Measurements from ENCODE around the gene PLAC9. TPM values are rescaled to one million over a fixed set of nuclear protein-coding genes. Genes with fewer than 3 reads are reported as not detected.

The PLAC9 gene
- total RNA-seq, 1 donor from 2014 or later: not detected

DNA sequence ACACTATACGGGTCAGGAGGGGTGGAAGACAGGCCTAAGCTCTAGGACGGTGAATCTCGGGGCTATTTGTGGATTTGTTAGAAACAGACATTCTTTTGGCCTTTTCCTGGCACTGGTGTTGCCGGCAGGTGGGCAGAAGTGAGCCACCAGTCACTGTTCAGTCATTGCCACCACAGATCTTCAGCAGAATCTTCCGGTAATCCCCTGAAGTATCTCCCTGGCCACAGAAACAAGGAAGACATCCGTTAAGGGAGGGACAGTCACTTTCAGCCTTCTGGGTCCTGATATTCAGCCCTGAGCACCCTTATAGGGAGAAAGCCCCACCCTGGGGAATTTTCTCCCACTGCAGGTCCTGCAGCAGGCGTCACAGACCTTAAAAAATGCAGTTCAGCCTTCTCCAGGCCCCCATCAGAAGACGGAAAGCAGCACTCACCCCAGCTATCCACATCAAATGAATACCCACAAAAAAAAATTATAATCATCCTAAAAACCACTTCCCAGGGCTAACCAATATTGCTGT is 23.2 kb downstream of the PLAC9 start:
- no peaks in the 10 kb centered on the region for H3K27me3 Mint-ChIP-seq
- H3K4me3 Mint-ChIP-seq: no peak overlapping the region
- ChIA-PET POLR2A (no interaction called here), CTCF (interaction anchor here (0.8 kb wide), 1 partner anchor 12 kb away, joined by 3 read pairs; no protein-coding TSS in a partner anchor)
- H3K4me1 Mint-ChIP-seq: no peaks in the 10 kb centered on the region
- no peak for ATAC-seq (ENCODE audit: low read depth)
- H3K27ac Mint-ChIP-seq: peak overlapping the region; percentile 6
- no peaks in the 10 kb centered on the region for H3K9me3 Mint-ChIP-seq
- peaks cover 91% of the 10 kb centered on the region for H3K36me3 Mint-ChIP-seq (ENCODE audit: low read depth)
- DNase-seq: no peak
- TF ChIP-seq, protein P1, sequence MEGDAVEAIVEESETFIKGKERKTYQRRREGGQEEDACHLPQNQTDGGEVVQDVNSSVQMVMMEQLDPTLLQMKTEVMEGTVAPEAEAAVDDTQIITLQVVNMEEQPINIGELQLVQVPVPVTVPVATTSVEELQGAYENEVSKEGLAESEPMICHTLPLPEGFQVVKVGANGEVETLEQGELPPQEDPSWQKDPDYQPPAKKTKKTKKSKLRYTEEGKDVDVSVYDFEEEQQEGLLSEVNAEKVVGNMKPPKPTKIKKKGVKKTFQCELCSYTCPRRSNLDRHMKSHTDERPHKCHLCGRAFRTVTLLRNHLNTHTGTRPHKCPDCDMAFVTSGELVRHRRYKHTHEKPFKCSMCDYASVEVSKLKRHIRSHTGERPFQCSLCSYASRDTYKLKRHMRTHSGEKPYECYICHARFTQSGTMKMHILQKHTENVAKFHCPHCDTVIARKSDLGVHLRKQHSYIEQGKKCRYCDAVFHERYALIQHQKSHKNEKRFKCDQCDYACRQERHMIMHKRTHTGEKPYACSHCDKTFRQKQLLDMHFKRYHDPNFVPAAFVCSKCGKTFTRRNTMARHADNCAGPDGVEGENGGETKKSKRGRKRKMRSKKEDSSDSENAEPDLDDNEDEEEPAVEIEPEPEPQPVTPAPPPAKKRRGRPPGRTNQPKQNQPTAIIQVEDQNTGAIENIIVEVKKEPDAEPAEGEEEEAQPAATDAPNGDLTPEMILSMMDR (IDR thresholded peaks at IDR 0.05): no peak
- intact Hi-C loops (cut with micrococcal nuclease): no loop called here

DNA sequence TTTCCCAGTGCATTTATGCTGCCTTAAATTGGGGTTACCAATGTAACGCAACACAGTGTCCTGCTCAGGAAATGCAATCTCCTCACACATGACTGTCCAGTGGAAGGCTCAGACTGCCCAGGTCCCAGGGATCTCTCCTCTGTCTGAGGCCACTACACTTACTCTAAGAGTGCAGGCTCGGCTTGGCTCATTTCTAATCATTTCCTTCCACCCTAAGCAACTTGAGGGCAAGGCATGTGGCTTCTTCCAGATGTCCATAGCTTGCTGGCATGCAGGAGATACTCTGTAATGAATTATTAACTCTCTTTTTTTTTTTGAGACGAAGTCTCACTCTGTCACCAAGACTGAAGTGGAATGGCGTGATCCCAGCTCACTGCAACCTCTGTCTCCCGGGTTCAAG is 23.7 kb downstream of the PLAC9 start:
- DNase-seq: no peak
- H3K4me3 Mint-ChIP-seq: no peak overlapping the region
- peaks cover 91% of the 10 kb centered on the region for H3K36me3 Mint-ChIP-seq (ENCODE audit: low read depth)
- ChIA-PET POLR2A (no interaction called here), CTCF (no interaction called here)
- H3K27ac Mint-ChIP-seq: no peak overlapping the region
- ATAC-seq (ENCODE audit: low read depth): no peak
- no peaks in the 10 kb centered on the region for H3K27me3 Mint-ChIP-seq
- H3K4me1 Mint-ChIP-seq: no peaks in the 10 kb centered on the region
- no peaks in the 10 kb centered on the region for H3K9me3 Mint-ChIP-seq
- intact Hi-C loops (cut with micrococcal nuclease): no loop called here
- TF ChIP-seq, protein P1 (IDR thresholded peaks at IDR 0.05): no peak

DNA sequence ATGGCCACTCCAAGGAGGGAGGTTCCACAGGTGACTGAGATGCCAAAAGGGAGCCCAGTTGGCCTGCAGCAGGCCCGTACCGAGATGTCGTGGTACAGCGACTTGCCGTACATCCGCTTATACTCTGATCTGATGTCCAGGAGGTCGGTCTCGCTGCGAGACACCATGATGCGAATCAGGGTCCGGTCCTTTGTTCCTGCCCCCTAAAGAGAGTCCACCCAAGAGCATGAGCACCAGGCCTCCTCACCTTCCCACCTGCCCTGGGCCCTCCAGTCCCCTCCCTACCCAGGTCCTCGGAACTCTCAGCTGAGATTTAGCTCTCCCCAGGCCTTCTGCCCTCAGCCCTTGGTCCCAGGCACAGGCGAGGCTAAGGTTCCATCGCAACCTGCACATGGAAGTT is 25.0 kb downstream of the PLAC9 start:
- ATAC-seq (ENCODE audit: low read depth): no peak
- H3K4me1 Mint-ChIP-seq: no peaks in the 10 kb centered on the region
- CTCF ChIA-PET: interaction anchor here (1.8 kb wide), 1 partner anchor 47 kb away, joined by 4 read pairs; no protein-coding TSS in a partner anchor
- no peaks in the 10 kb centered on the region for H3K27me3 Mint-ChIP-seq
- no peak for DNase-seq
- no peaks in the 10 kb centered on the region for H3K9me3 Mint-ChIP-seq
- POLR2A ChIA-PET: no interaction called here
- TF ChIP-seq, protein P1 (IDR thresholded peaks at IDR 0.05): no peak
- no peak overlapping the region for H3K4me3 Mint-ChIP-seq
- H3K36me3 Mint-ChIP-seq (ENCODE audit: low read depth): peaks cover 93% of the 10 kb centered on the region
- intact Hi-C loops (cut with micrococcal nuclease): no loop called here
- H3K27ac Mint-ChIP-seq: no peak overlapping the region

DNA sequence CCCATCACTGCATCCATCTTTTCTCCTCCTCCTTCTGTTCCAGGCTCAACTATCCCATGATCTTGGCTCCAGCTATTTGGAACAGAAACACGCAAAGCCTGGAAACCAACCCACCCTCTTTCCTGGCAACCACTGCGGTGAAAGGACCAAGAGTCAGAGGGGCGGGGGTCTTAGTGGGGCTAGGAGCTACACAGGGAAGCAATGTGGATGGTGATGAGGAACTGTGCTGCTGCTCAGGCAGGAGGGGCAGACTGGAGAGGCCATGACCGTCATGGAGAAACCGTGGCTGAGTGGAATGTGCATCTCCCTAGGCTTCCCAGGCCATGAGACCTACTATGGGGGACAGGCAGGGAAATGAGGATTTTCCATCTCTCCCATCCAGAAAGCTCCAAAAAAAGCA is 25.6 kb downstream of the PLAC9 start:
- Mint-ChIP-seq H3K9me3 (no peaks in the 10 kb centered on the region), H3K27ac (no peak overlapping the region), H3K36me3 (ENCODE audit: low read depth) (peaks cover 95% of the 10 kb centered on the region), H3K4me3 (no peak overlapping the region), H3K27me3 (no peaks in the 10 kb centered on the region), H3K4me1 (no peaks in the 10 kb centered on the region)
- POLR2A ChIA-PET: no interaction called here
- intact Hi-C loops (cut with micrococcal nuclease): no loop called here
- TF ChIP-seq, protein P1 (IDR thresholded peaks at IDR 0.05): no peak
- no peak for DNase-seq
- no peak for ATAC-seq (ENCODE audit: low read depth)
- CTCF ChIA-PET: interaction anchor here (1.2 to 1.8 kb wide), 2 partner anchors 30 to 46 kb away, joined by 3 to 4 read pairs; no protein-coding TSS in a partner anchor

DNA sequence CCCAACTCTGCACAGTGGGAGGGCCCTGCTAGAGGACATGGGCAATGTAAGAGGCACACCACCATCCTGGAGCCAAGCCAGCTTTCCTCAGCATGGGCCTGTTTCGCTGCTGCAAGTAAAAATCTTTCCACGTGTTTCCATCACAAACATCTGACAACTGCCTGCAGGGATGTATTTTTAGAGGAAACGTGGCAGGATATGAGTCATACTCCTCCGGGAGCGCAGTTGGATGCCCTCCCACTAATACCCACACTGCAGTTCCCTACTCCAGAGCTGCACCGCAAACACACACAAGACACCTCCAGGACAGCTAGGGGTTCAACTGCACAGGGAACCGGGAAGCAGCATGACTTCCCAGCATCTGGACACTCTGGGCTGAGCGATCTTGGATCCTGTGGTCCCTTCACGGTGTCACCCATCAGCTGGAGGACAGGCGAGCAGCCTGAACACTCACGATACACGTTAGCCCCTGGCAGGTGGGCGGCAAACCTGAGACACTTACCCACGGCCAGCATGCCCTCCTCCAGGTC is 26.1 kb downstream of the PLAC9 start:
- ChIA-PET CTCF (interaction anchor here (1.2 to 1.8 kb wide), 2 partner anchors 29 to 45 kb away, joined by 3 to 4 read pairs; no protein-coding TSS in a partner anchor), POLR2A (no interaction called here)
- ATAC-seq (ENCODE audit: low read depth) (no peak), DNase-seq (no peak)
- Mint-ChIP-seq H3K4me1 (no peaks in the 10 kb centered on the region), H3K27ac (peak overlapping the region; percentile 19), H3K36me3 (ENCODE audit: low read depth) (peaks cover 96% of the 10 kb centered on the region), H3K4me3 (no peak overlapping the region), H3K27me3 (no peaks in the 10 kb centered on the region), H3K9me3 (no peaks in the 10 kb centered on the region)
- TF ChIP-seq, protein P1 (IDR thresholded peaks at IDR 0.05): no peak
- intact Hi-C loops (cut with micrococcal nuclease): no loop called here

All from activated B cell treated with CpG ODN at 0.5 μM for 24 hours (primary cell).